Pons (tissue), 1 donor: ENCODE measurements around the gene GPR152.

ENCODE experiments used
- DNase-seq: peaks from one replicate; pipeline ENCODE4 v3.0.0-alpha.2; 2016; ENCODE audit warnings: low spot score

GPR152 gene

GRCh38 chr11:67423891-67424613 is 28.5 kb downstream of the GPR152 start:
- DNase-seq = no peak

GRCh38 chr11:67423466-67423865 is 29.1 kb downstream of the GPR152 start:
- no peak for DNase-seq

- no peak for DNase-seq
These were observed 29.6 kb downstream of the GPR152 start for GRCh38 chr11:67422891-67423290.

- no peak for DNase-seq
These were observed 31.0 kb downstream of the GPR152 start for GRCh38 chr11:67421430-67422031.

GRCh38 chr11:67420646-67421429 is 31.7 kb downstream of the GPR152 start:
- DNase-seq = peak; percentile 82

- no peak for DNase-seq
These were observed 32.3 kb downstream of the GPR152 start for GRCh38 chr11:67420147-67420645.

- no peak for DNase-seq
These were observed 33.0 kb downstream of the GPR152 start for GRCh38 chr11:67419325-67420049.

GRCh38 chr11:67418476-67419281 is 33.9 kb downstream of the GPR152 start:
- peak; percentile 28 for DNase-seq

GRCh38 chr11:67417425-67417824 is 35.1 kb downstream of the GPR152 start:
- no peak for DNase-seq

GRCh38 chr11:67416416-67417335 is 35.9 kb downstream of the GPR152 start:
- DNase-seq = peak; percentile 58

- no peak for DNase-seq
These were observed 36.8 kb downstream of the GPR152 start, which contains the start of gene CARNS1 for GRCh38 chr11:67415501-67416304. CARNS1 (plus strand) TSS chr11:67415678; CDS start chr11:67416200, 522 bp downstream.

GRCh38 chr11:67413266-67413849 is 39.2 kb downstream of the GPR152 start:
- DNase-seq = peak; percentile 45

- DNase-seq = no peak
These were observed 39.9 kb downstream of the GPR152 start for GRCh38 chr11:67412495-67413179.

GRCh38 chr11:67411785-67412152 is 40.8 kb downstream of the GPR152 start:
- no peak for DNase-seq

- no peak for DNase-seq
These were observed 41.3 kb downstream of the GPR152 start for GRCh38 chr11:67410984-67411784.

- DNase-seq = peak; percentile 98
These were observed 42.1 kb downstream of the GPR152 start for GRCh38 chr11:67410369-67410831.

GRCh38 chr11:67409781-67410368 is 42.7 kb downstream of the GPR152 start:
- peak; percentile 40 for DNase-seq
